Tibial nerve (tissue), 4 donors: ENCODE results near the gene PDRG1.

ENCODE experiments used
- CTCF ChIP-seq, 5 experiments: fragments of 200-600 bp in 3 of 5; fragments of 450-650 bp in 2 of 5; sonication (generic) in 3 of 5; IDR thresholded peaks; one replicate each; pipeline ENCODE4 v1.5.1; 2016 to 2019; ENCODE audit warnings: antibody characterized with exemption in 5 of 5, mild to moderate bottlenecking in 3 of 5, moderate library complexity in 2 of 5
- EP300 ChIP-seq, 2 donors: sonication (generic); formaldehyde crosslinking; IDR thresholded peaks; one replicate each; pipeline ENCODE4 v1.6.1; 2017; ENCODE audit warnings: antibody characterized with exemption in 2 of 2, mild to moderate bottlenecking in 1 of 2
- POLR2A ChIP-seq, 2 donors: fragments of 450-650 bp; IDR thresholded peaks; one replicate each; pipeline ENCODE4 v1.6.1; 2017; ENCODE audit warnings: antibody characterized with exemption in 2 of 2, mild to moderate bottlenecking in 2 of 2, moderate library complexity in 2 of 2

- TF ChIP-seq CTCF (IDR thresholded peaks at IDR 0.05) (no peak), POLR2A (IDR thresholded peaks at IDR 0.05) (no peak), EP300 (IDR thresholded peaks at IDR 0.05) (no peak)
Measured at GRCh38 chr20:31998246-31998645, 46.4 kb upstream of the PDRG1 start.
